HEK293 (cell line): ENCODE measurements around the gene TMEM138.

Experiments used
- CTCF ChIP-seq: fragments of 450-650 bp; formaldehyde crosslinking; IDR thresholded peaks from 2 replicates; pipeline ENCODE4 v1.5.1; 2016; ENCODE audit warnings: missing biosample characterization, missing genetic modification characterization
- HOXA7 ChIP-seq: sonication (generic); formaldehyde crosslinking; IDR thresholded peaks from 2 replicates; pipeline ENCODE4 v1.8.1; 2022; ENCODE audit warnings: missing genetic modification reagents, borderline replicate concordance
- ZBTB20 ChIP-seq: fragments of 450-650 bp; formaldehyde crosslinking; IDR thresholded peaks from 2 replicates; pipeline ENCODE4 v1.5.1; 2016; ENCODE audit warnings: missing biosample characterization, missing genetic modification characterization
- ZFP69B ChIP-seq: fragments of 450-650 bp; formaldehyde crosslinking; IDR thresholded peaks from 2 replicates; pipeline ENCODE4 v1.5.1; 2016; ENCODE audit warnings: missing biosample characterization, missing genetic modification characterization
- ZNF274 ChIP-seq, 2 experiments: fragments of 200-500 bp in 1 of 2; fragments of 450-650 bp in 1 of 2; sonication (Bioruptor generic) in 1 of 2; formaldehyde crosslinking in 1 of 2; IDR thresholded peaks; 2 replicates each; pipeline versions ENCODE4 v1.5.1 to v1.6.1; 2014 to 2016; ENCODE audit warnings: borderline replicate concordance in 1 of 2, inconsistent platforms in 1 of 2, low read length in 1 of 2, missing biosample characterization in 1 of 2, missing genetic modification characterization in 1 of 2
- ZNF776 ChIP-seq: fragments of 450-650 bp; formaldehyde crosslinking; IDR thresholded peaks from 2 replicates; pipeline ENCODE4 v1.5.0; 2017; ENCODE audit warnings: missing biosample characterization, missing genetic modification characterization, borderline replicate concordance
- ZSCAN30 ChIP-seq: fragments of 450-650 bp; IDR thresholded peaks from 2 replicates; pipeline ENCODE4 v1.5.1; 2018; ENCODE audit warnings: missing biosample characterization, mild to moderate bottlenecking, missing genetic modification characterization, moderate library complexity

- TF ChIP-seq CTCF (no peak), ZNF776 (no peak), ZSCAN30 (no peak), ZNF274 (IDR thresholded peaks at IDR 0.05; ENCODE audit: low read length) (no peak), ZNF274 (tag by site-specific recombination; IDR thresholded peaks at IDR 0.05; ENCODE audit: borderline replicate concordance) (no peak), ZBTB20 (no peak), ZFP69B (tag by site-specific recombination) (no peak), HOXA7 (CRISPR knock-in tag) (no peak)
These were observed 20.5 kb upstream of the TMEM138 start for GRCh38 chr11:61341706-61342105.
